H1 (cell line): ENCODE results near the gene MED6. TPM values are rescaled to one million over a fixed set of nuclear protein-coding genes. Genes with fewer than 3 reads are reported as not detected.

Experiments used
- CTCF ChIA-PET: fragments of 300-600 bp; sonication (Branson Sonifier 250); formaldehyde crosslinking; loops from one replicate; lab custom pipeline; 2021; ENCODE audit not compliant: partially characterized antibody; lab: Charles Lee
- POLR2A ChIA-PET: fragments of 300-600 bp; sonication (Branson Sonifier 250); formaldehyde crosslinking; loops from one replicate; lab custom pipeline; 2021; ENCODE audit warnings: inconsistent platforms; ENCODE audit not compliant: partially characterized antibody; lab: Charles Lee
- DNase-seq, 2 experiments: peaks; one replicate each; pipeline versions ENCODE4 v3.0.0 to v3.0.0-alpha.2; 2010 to 2022; ENCODE audit warnings: low spot score in 2 of 2, low read depth in 1 of 2, mixed read lengths in 1 of 2
- FAIRE-seq: peaks from 2 replicates; lab custom pipeline; 2011; peaks lifted over from hg19 to GRCh38; lab: Jason Lieb, UNC
- H2AFZ ChIP-seq: 2 replicates; pipeline ENCODE4 v1.8.1; 2012; ENCODE audit warnings: low read length, inconsistent platforms
- H2AK5ac ChIP-seq: 2 replicates; pipeline ENCODE4 v1.6.1; 2013; ENCODE audit warnings: low read depth, low read length
- H2BK120ac ChIP-seq: replicated peaks from 2 replicates; pipeline ENCODE3; 2013; ENCODE audit warnings: low read depth, low read length, inconsistent platforms
- H2BK12ac ChIP-seq: 2 replicates; pipeline ENCODE4 v1.6.1; 2013; ENCODE audit warnings: low read depth, low read length
- H2BK15ac ChIP-seq: 2 replicates; pipeline ENCODE4 v1.6.1; 2013; ENCODE audit warnings: low read length
- H2BK20ac ChIP-seq: 2 replicates; pipeline ENCODE4 v1.6.1; 2013; ENCODE audit warnings: low read length
- H2BK5ac ChIP-seq: 2 replicates; pipeline ENCODE4 v1.6.1; 2013; ENCODE audit warnings: low read depth, low read length
- H3K14ac ChIP-seq: 2 replicates; pipeline ENCODE4 v1.6.1; 2013; ENCODE audit warnings: inconsistent platforms; ENCODE audit not compliant: insufficient read length
- H3K18ac ChIP-seq: 2 replicates; pipeline ENCODE4 v1.6.1; 2013; ENCODE audit warnings: low read length; ENCODE audit errors: extremely low read depth
- H3K23ac ChIP-seq: 2 replicates; pipeline ENCODE4 v1.6.1; 2013; ENCODE audit warnings: inconsistent platforms; ENCODE audit not compliant: insufficient read length
- H3K23me2 ChIP-seq: 2 replicates; pipeline ENCODE4 v1.6.1; 2013; ENCODE audit warnings: low read depth, low read length
- H3K27ac ChIP-seq: 2 replicates; pipeline ENCODE4 v1.6.1; 2011; ENCODE audit warnings: low read depth, low read length, inconsistent platforms
- H3K27me3 ChIP-seq, 4 experiments: replicated peaks in 1 of 4; 1 replicate in 1 of 4; 2 replicates in 3 of 4; pipeline versions ENCODE4 v1.6.1 to v1.8.1; 2011 to 2013; ENCODE audit warnings: low read length in 3 of 4, mild to moderate bottlenecking in 3 of 4, inconsistent platforms in 2 of 4, mixed read lengths in 2 of 4, moderate library complexity in 1 of 4; ENCODE audit not compliant: control insufficient read depth in 3 of 4, insufficient read depth in 3 of 4; ENCODE audit errors: extremely low read depth in 1 of 4
- H3K36me3 ChIP-seq, 4 experiments: 2 replicates each; pipeline versions ENCODE4 v1.6.1 to v1.8.1; 2011 to 2013; ENCODE audit warnings: mild to moderate bottlenecking in 4 of 4, low read length in 3 of 4, moderate library complexity in 2 of 4, control low read depth in 1 of 4, inconsistent platforms in 1 of 4; ENCODE audit not compliant: insufficient read depth in 4 of 4, control insufficient read depth in 2 of 4
- H3K4ac ChIP-seq: replicated peaks from 2 replicates; pipeline ENCODE3; 2013; ENCODE audit warnings: low read length, low read depth, mixed read lengths, inconsistent platforms; ENCODE audit not compliant: insufficient read length
- H3K4me1 ChIP-seq, 4 experiments: replicated peaks in 1 of 4; 1 replicate in 1 of 4; 2 replicates in 3 of 4; pipeline versions ENCODE4 v1.6.1 to v1.8.1; 2011 to 2013; ENCODE audit warnings: low read length in 3 of 4, inconsistent platforms in 2 of 4, mixed read lengths in 1 of 4; ENCODE audit not compliant: insufficient read depth in 4 of 4, control insufficient read depth in 3 of 4
- H3K4me2 ChIP-seq, 2 experiments: 2 replicates each; pipeline versions ENCODE4 v1.6.1 to v1.8.1; 2011 to 2013; ENCODE audit warnings: low read depth in 2 of 2, low read length in 2 of 2, control low read depth in 1 of 2, inconsistent platforms in 1 of 2, mild to moderate bottlenecking in 1 of 2; ENCODE audit not compliant: insufficient read depth in 1 of 2
- H3K4me3 ChIP-seq, 4 experiments: fragments of 200-600, 300-600 bp in 1 of 4; sonication (generic), shearing (Covaris generic), sonication (Bioruptor Twin) in 1 of 4; 2 replicates each; pipeline versions ENCODE4 v1.5.1 to v1.8.1; 2011 to 2016; ENCODE audit warnings: low read length in 4 of 4, low read depth in 3 of 4, control low read depth in 2 of 4, inconsistent platforms in 2 of 4, mild to moderate bottlenecking in 2 of 4, mixed read lengths in 1 of 4, moderate library complexity in 1 of 4; ENCODE audit not compliant: insufficient read depth in 2 of 4; ENCODE audit errors: extremely low read depth in 1 of 4
- H3K56ac ChIP-seq: replicated peaks from 2 replicates; pipeline ENCODE3; 2013; ENCODE audit warnings: low read depth, mild to moderate bottlenecking, mixed read lengths, low read length, inconsistent platforms; ENCODE audit not compliant: insufficient read length
- H3K79me1 ChIP-seq: 2 replicates; pipeline ENCODE4 v1.6.1; 2013; ENCODE audit warnings: low read depth, low read length, control low read depth
- H3K79me2 ChIP-seq, 2 experiments: 2 replicates each; pipeline versions ENCODE4 v1.6.1 to v1.8.1; 2012 to 2013; ENCODE audit warnings: low read length in 2 of 2, mild to moderate bottlenecking in 2 of 2, inconsistent platforms in 1 of 2; ENCODE audit not compliant: insufficient read depth in 2 of 2, control insufficient read depth in 1 of 2
- H3K9ac ChIP-seq, 4 experiments: replicated peaks in 1 of 4; 1 replicate in 1 of 4; 2 replicates in 3 of 4; pipeline versions ENCODE4 v1.6.1 to v1.8.1; 2011 to 2013; ENCODE audit warnings: low read depth in 3 of 4, low read length in 3 of 4, control low read depth in 2 of 4, mild to moderate bottlenecking in 2 of 4, moderate library complexity in 2 of 4, inconsistent platforms in 1 of 4; ENCODE audit errors: extremely low read depth in 1 of 4
- H3K9me3 ChIP-seq, 2 experiments: 2 replicates each; pipeline versions ENCODE4 v1.6.1 to v1.8.1; 2012 to 2013; ENCODE audit warnings: mild to moderate bottlenecking in 2 of 2, moderate library complexity in 2 of 2, control low read depth in 1 of 2, inconsistent platforms in 1 of 2, low read depth in 1 of 2, low read length in 1 of 2, mixed read lengths in 1 of 2; ENCODE audit not compliant: insufficient read depth in 2 of 2
- H4K20me1 ChIP-seq, 2 experiments: replicated peaks in 1 of 2; 2 replicates each; pipeline versions ENCODE3 to v1.8.1; 2011 to 2013; ENCODE audit warnings: inconsistent platforms in 2 of 2, low read length in 2 of 2, mild to moderate bottlenecking in 1 of 2; ENCODE audit not compliant: insufficient read depth in 2 of 2, control insufficient read depth in 1 of 2
- H4K5ac ChIP-seq: 2 replicates; pipeline ENCODE4 v1.6.1; 2013; ENCODE audit warnings: low read length, low read depth, mixed read lengths, inconsistent platforms; ENCODE audit not compliant: insufficient read length
- H4K8ac ChIP-seq: 2 replicates; pipeline ENCODE4 v1.8.0; 2013; ENCODE audit warnings: mild to moderate bottlenecking, moderate library complexity, low read length, inconsistent platforms; ENCODE audit not compliant: insufficient read depth; ENCODE audit errors: extremely low read depth
- H4K91ac ChIP-seq: replicated peaks from 2 replicates; pipeline ENCODE3; 2013; ENCODE audit warnings: low read length, mixed read lengths, inconsistent platforms; ENCODE audit not compliant: insufficient read length
- CHD2 ChIP-seq: IDR thresholded peaks from 2 replicates; pipeline ENCODE4 v1.6.1; 2012; ENCODE audit warnings: low read length, improper control_type of control experiment
- GTF2F1 ChIP-seq: IDR thresholded peaks from 2 replicates; pipeline ENCODE4 v1.6.1; 2012; ENCODE audit warnings: low read depth, low read length, improper control_type of control experiment, borderline replicate concordance
- TBP ChIP-seq: IDR thresholded peaks from 2 replicates; pipeline ENCODE4 v1.6.1; 2011; ENCODE audit warnings: low read depth, low read length, improper control_type of control experiment
- YY1 ChIP-seq: IDR thresholded peaks from 2 replicates; pipeline ENCODE4 v1.6.1; 2011; ENCODE audit warnings: low read depth, mild to moderate bottlenecking, low read length
- WGBS, 2 experiments: shearing (Covaris generic) in 1 of 2; methylation state at CpG; one replicate each; pipeline versions ENCODE4 v1.1.6 to v1.1.7; 2013 to 2015; ENCODE audit warnings: low lambda C conversion rate in 2 of 2, mixed read lengths in 2 of 2, inconsistent platforms in 1 of 2, low coverage in 1 of 2, missing lambda C conversion rate in 1 of 2; ENCODE audit not compliant: insufficient replicate concordance in 2 of 2, insufficient coverage in 1 of 2, insufficient read length in 1 of 2; ENCODE audit errors: extremely low coverage in 1 of 2, missing lambda C conversion rate in 1 of 2; 5-methylcytosine and 5-hydroxymethylcytosine counted together
- polyA plus RNA-seq, 7 experiments: library from polyadenylated mRNA; depleted of rRNA in 3 of 7; stranded (reverse) in 5 of 7; unstranded in 2 of 7; fragments of >200 nt in 5 of 7; fragments of 200-250 nt in 2 of 7; gene quantifications; 1 replicate in 5 of 7; 2 replicates in 1 of 7; 4 replicates in 1 of 7; pipeline versions ENCODE4 v1.2.1 to v1.2.3, GENCODE V29; 2011 to 2013; ENCODE audit warnings: missing spikeins in 2 of 7, mixed read lengths in 2 of 7
- total RNA-seq: library from RNA; stranded (reverse); fragmentation: NEBNext Ultra II Directional; extraction: Animal tissue kit (Norgen Biotek cat#: 25700); gene quantifications from 2 replicates; pipeline ENCODE4 v1.2.1, GENCODE V29; 2021
- TF ChIP-seq, protein P1 (sequence below): IDR thresholded peaks from 2 replicates; pipeline ENCODE4 v1.6.1; 2011; ENCODE audit warnings: low read length, improper control_type of control experiment

Gene MED6
- total and polyA plus RNA-seq, 2 of the 8 experiments (the other 6 are each of a cell fraction or from before 2014, with no cell fraction given): 33.1 to 39.7 TPM

DNA sequence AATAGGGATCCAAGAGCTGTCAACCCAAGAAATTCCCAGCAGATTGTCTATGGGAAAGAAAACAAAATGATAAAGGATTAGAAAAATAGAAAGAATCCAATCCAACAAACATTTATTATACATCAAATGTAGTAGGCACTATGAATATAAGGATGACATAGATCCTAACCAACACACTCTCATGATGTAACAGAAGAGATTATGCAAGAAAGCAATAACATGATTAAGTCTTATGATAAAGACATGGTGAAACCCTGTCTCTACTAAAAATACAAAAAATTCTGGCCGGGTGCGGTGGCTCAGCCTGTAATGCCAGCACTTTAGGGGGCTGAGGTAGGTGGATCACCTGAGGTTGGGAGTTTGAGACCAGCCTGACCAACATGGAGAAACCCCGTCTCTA lies 2.7 kb downstream of the MED6 start:
- Histone ChIP-seq H3K18ac (no peak overlapping the region), H3K36me3 (peaks cover 12 to 29% (median 28%) of the 10 kb centered on the region in 4 experiments), H3K14ac (no peak overlapping the region), H3K9ac (no peak overlapping the region), H3K23ac (no peak overlapping the region), H4K8ac (no peak overlapping the region), H3K79me2 (peaks cover 17 to 69% of the 10 kb centered on the region in 2 experiments), H4K20me1 (peaks cover 0 to 2% of the 10 kb centered on the region in 2 experiments), H3K4me3 (no peak overlapping the region), H2BK12ac (no peak overlapping the region), H2BK120ac (no peak overlapping the region), H3K23me2 (peaks cover 2% of the 10 kb centered on the region; the same call in 1 of the 2 replicates), H2AFZ (no peak overlapping the region), H3K56ac (no peak overlapping the region), H3K4me1 (peaks cover 0 to 3% (median 1%) of the 10 kb centered on the region in 4 experiments; a peak in 4 of 7 replicates), H2BK15ac (no peak overlapping the region), H4K5ac (no peak overlapping the region), H3K27ac (no peak overlapping the region), H3K4ac (no peak overlapping the region), H3K27me3 (no peaks in the 10 kb centered on the region), H4K91ac (no peak overlapping the region), H2AK5ac (no peak overlapping the region), H2BK5ac (no peak overlapping the region), H3K9me3 (no peaks in the 10 kb centered on the region), H2BK20ac (no peak overlapping the region), H3K4me2 (no peak overlapping the region), H3K79me1 (peaks cover 5% of the 10 kb centered on the region; the same call in 1 of the 2 replicates)
- FAIRE-seq (no peak), DNase-seq (no peak)
- CTCF ChIA-PET: interaction anchor here (1.2 to 1.4 kb wide), 2 partner anchors 220 to 307 kb away, joined by 3 read pairs; no protein-coding TSS in a partner anchor
- POLR2A ChIA-PET: interaction anchor here (1.3 to 1.5 kb wide), 3 partner anchors 11 to 14 kb away, joined by 4 to 6 read pairs (median 4); no protein-coding TSS in a partner anchor
- no peak for TF ChIP-seq CHD2
- TF ChIP-seq, protein P1, sequence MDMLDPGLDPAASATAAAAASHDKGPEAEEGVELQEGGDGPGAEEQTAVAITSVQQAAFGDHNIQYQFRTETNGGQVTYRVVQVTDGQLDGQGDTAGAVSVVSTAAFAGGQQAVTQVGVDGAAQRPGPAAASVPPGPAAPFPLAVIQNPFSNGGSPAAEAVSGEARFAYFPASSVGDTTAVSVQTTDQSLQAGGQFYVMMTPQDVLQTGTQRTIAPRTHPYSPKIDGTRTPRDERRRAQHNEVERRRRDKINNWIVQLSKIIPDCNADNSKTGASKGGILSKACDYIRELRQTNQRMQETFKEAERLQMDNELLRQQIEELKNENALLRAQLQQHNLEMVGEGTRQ: no peak
- no peak for TF ChIP-seq YY1
- no peak for TF ChIP-seq GTF2F1
- no peak for TF ChIP-seq TBP
- 89% methylated on average over 3 of the region's 3 CpGs; no CpG with 5 or more reads in 1 of the 2 experiments for WGBS, 2 experiments
